ENCODE data around the gene NUB1. TPM values are rescaled to one million over a fixed set of nuclear protein-coding genes. Genes with fewer than 3 reads are reported as not detected.
A peak's percentile ranks its signal among the peaks of the same experiment; 100 is the strongest.

NUB1 gene
- total RNA-seq, 1 donor from 2014 or later: 55.2 TPM

DNA sequence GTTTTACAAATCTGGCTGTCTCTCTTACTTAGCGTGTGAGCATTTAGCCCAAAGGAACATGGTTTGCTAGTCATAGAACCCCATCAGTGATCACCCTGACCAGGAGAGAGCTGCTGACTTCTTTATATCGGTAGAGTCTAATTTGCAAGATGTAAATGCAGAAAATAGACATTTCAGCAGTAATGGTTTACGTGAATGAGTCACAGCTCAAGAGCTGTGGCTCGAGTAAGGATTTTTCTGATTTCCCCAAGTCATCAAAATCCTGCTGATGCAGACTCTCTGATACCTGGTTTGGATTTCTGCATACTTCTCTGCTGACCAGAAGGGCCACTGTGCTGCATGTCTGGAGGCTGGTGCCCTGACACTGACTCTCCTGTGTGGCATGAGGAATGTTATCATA is 25.7 kb downstream of the NUB1 start:
- no peak overlapping the region for H3K27ac ChIP-seq
- ATAC-seq: no peak
- peaks cover 22% of the 10 kb centered on the region for H3K4me1 ChIP-seq
- DNase-seq: no peak
- peaks cover 35% of the 10 kb centered on the region for H3K36me3 ChIP-seq
- H3K27me3 ChIP-seq: no peaks in the 10 kb centered on the region
- intact Hi-C loops (cut with DNase I): no loop called here
- no peaks in the 10 kb centered on the region for H3K9me3 ChIP-seq
- no peak overlapping the region for H3K4me3 ChIP-seq
- TF ChIP-seq, protein P1, sequence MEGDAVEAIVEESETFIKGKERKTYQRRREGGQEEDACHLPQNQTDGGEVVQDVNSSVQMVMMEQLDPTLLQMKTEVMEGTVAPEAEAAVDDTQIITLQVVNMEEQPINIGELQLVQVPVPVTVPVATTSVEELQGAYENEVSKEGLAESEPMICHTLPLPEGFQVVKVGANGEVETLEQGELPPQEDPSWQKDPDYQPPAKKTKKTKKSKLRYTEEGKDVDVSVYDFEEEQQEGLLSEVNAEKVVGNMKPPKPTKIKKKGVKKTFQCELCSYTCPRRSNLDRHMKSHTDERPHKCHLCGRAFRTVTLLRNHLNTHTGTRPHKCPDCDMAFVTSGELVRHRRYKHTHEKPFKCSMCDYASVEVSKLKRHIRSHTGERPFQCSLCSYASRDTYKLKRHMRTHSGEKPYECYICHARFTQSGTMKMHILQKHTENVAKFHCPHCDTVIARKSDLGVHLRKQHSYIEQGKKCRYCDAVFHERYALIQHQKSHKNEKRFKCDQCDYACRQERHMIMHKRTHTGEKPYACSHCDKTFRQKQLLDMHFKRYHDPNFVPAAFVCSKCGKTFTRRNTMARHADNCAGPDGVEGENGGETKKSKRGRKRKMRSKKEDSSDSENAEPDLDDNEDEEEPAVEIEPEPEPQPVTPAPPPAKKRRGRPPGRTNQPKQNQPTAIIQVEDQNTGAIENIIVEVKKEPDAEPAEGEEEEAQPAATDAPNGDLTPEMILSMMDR (IDR thresholded peaks at IDR 0.05): no peak

DNA sequence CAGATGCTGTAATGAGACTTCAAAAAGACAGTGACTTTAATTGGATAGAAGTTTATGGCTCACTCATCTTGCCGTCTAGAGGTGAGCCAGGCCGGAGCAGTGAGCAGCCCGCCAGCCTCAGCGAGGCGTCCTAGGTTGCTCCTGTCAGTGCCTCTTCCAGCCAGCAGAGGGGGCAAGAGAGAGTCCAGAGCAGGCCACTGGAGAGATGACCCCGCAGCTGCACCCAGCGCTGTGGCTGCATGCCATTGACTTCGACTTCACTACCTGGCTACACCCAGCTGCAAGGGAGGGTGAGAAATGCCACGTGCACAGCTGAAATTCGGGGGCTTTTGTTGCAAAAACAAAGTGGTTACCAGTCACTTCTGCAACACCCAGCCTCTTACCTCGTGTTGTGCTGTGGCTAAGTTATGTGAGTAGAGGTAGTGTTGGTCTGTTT is 26.5 kb downstream of the NUB1 start:
- TF ChIP-seq, protein P1 (IDR thresholded peaks at IDR 0.05): peak; percentile 97
- no peaks in the 10 kb centered on the region for H3K9me3 ChIP-seq
- no peak overlapping the region for H3K4me3 ChIP-seq
- ATAC-seq (peak; percentile 99), DNase-seq (peak; percentile 87)
- no peak overlapping the region for H3K27ac ChIP-seq
- no peaks in the 10 kb centered on the region for H3K27me3 ChIP-seq
- intact Hi-C loops (cut with DNase I): no loop called here
- H3K4me1 ChIP-seq: peaks cover 22% of the 10 kb centered on the region
- peaks cover 30% of the 10 kb centered on the region for H3K36me3 ChIP-seq

DNA sequence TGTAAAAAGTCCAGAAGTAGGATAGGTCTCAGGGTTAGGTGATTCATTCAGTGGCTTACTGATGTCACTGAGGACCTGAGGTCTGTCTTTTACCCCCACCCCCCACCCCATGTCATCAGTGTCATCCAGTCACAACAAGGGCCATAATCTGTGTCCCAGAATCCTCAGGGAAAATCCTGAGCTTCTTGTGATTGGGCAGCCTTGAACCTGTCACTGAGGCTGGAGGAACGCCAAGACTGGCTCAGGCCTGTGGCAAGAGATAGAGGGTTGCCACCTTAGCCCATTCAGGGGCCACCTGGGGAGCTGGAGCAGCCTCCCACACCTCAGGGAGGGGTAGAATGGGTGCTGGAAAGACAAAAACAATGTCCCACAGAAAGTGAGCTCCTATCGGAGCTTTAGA is 29.7 kb downstream of the NUB1 start:
- ATAC-seq: no peak
- DNase-seq: no peak
- intact Hi-C loops (cut with DNase I): loop anchor here (5.0 kb wide), 1 partner anchor 76 kb away; no protein-coding TSS in a partner anchor
- Histone ChIP-seq H3K4me1 (peaks cover 19% of the 10 kb centered on the region), H3K36me3 (peaks cover 53% of the 10 kb centered on the region), H3K27me3 (no peaks in the 10 kb centered on the region), H3K4me3 (no peak overlapping the region), H3K27ac (no peak overlapping the region), H3K9me3 (no peaks in the 10 kb centered on the region)
- TF ChIP-seq, protein P1 (IDR thresholded peaks at IDR 0.05): no peak

DNA sequence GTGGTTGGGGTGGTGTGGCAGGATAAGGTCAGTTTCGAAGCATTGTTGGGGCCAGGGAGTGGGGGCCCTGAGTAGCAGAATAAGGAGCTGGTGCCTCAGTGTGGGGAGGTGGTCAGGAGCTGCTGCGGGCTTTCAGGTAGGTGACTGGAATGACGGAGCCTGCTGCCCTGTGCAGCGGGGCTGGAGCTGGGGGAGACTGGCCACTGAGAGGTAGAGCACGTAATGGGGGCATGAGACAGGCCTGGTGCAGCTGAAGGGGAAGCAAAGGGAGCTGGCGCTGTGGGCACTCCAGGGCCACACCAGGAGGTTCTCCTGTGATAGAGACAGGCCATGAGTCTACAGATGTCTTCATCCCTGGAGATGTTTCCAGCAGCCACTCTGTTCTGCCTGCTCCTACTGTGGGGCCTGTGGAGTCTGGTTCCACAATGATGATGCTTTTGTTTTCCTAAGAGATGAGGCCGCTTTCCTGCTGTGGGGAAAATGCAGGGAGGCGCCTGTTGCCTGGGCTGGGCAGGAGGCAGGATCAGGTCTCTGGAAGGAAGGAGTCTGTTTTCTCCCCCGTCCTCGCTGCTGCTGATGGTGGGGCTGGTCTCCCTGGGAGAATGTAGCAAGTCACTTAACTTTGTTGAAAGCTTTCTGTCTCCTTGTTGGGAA is 31.1 kb downstream of the NUB1 start:
- intact Hi-C loops (cut with DNase I): loop anchor here (5.0 kb wide), 1 partner anchor 75 kb away; no protein-coding TSS in a partner anchor
- DNase-seq (no peak), ATAC-seq (no peak)
- TF ChIP-seq, protein P1 (IDR thresholded peaks at IDR 0.05): no peak
- H3K27ac ChIP-seq: no peak overlapping the region
- peaks cover 67% of the 10 kb centered on the region for H3K36me3 ChIP-seq
- no peak overlapping the region for H3K4me3 ChIP-seq
- no peaks in the 10 kb centered on the region for H3K27me3 ChIP-seq
- H3K9me3 ChIP-seq: no peaks in the 10 kb centered on the region
- H3K4me1 ChIP-seq: peaks cover 8% of the 10 kb centered on the region

DNA sequence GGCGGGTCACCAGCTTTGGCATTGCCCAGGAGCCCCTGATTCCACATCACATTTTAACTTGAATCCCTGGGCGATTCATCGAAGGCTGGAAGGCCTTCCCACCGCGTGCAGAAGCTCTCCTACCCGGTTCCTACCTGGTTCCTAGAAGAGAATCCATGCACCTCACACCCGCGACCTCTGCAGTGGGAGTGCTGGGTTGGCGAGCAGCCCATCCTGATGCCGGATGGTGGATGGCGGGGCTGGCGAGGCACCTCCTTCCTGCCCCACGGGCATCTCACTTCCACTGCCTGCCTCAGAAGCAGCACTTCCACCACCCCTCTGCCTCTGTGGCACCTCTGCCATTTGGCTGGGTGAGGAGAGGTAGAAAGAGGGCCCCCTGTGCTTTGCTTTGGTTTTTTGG is 32.0 kb downstream of the NUB1 start:
- Histone ChIP-seq H3K27ac (no peak overlapping the region), H3K27me3 (no peaks in the 10 kb centered on the region), H3K4me1 (no peaks in the 10 kb centered on the region), H3K9me3 (no peaks in the 10 kb centered on the region), H3K36me3 (peaks cover 74% of the 10 kb centered on the region), H3K4me3 (no peak overlapping the region)
- intact Hi-C loops (cut with DNase I): loop anchor here (5.0 kb wide), 1 partner anchor 74 kb away; no protein-coding TSS in a partner anchor
- DNase-seq (no peak), ATAC-seq (no peak)
- TF ChIP-seq, protein P1 (IDR thresholded peaks at IDR 0.05): no peak

Measured in upper lobe of right lung (tissue), 1 donor.